Epithelial cell of alveolus of lung (primary cell): ENCODE data around the gene OR8D1. TPM values are rescaled to one million over a fixed set of nuclear protein-coding genes. Genes with fewer than 3 reads are reported as not detected.

Experiments
- total RNA-seq: library from RNA; depleted of rRNA; stranded (reverse); fragments of >200 nt; gene quantifications from 2 replicates; pipeline ENCODE4 v1.2.1, GENCODE V29; 2015

The OR8D1 gene
- total RNA-seq = under 0.01 TPM in 1 of 2 replicates, not detected in the other

GRCh38 chr11:124313849-124314248 is at the start of gene OR8D1:
OR8D1 (minus strand) TSS chr11:124313949; CDS start chr11:124310766, 3,183 bp downstream.

GRCh38 chr11:124320097-124320496 is 6.3 kb upstream of the OR8D1 start, which contains the start of gene OR8D2:
OR8D2 (minus strand) TSS chr11:124320197; CDS start chr11:124320197, 0 bp downstream.

GRCh38 chr11:124256076-124256475 is 57.7 kb downstream of the OR8D1 start, which contains the start of gene OR8G5:
OR8G5 (plus strand) TSS chr11:124256376; CDS start chr11:124264932, 8,556 bp downstream.

Other genes with a start within 250 kb of the OR8D1 start
- gene VWA5A, start 198.5 kb downstream of the OR8D1 start, total RNA-seq = 65.7 and 134 TPM in 2 replicates
- not detected in 2 replicates for gene OR10D3, start 130.6 kb downstream of the OR8D1 start, total RNA-seq
- gene OR8G1, start 72.9 kb downstream of the OR8D1 start, total RNA-seq = not detected in 2 replicates
- not detected in 2 replicates for gene OR8G5, start 57.6 kb downstream of the OR8D1 start, total RNA-seq
- gene OR8D2, start 6.2 kb upstream of the OR8D1 start, total RNA-seq = not detected in 2 replicates
- not detected in 2 replicates for gene OR8B2, start 70.5 kb upstream of the OR8D1 start, total RNA-seq
- gene OR8B3, start 85.1 kb upstream of the OR8D1 start, total RNA-seq = not detected in 2 replicates
- gene OR8B4, start 110.9 kb upstream of the OR8D1 start, total RNA-seq = not detected in 2 replicates
- not detected in 2 replicates for gene OR8B8, start 131.7 kb upstream of the OR8D1 start, total RNA-seq
- not detected in 2 replicates for gene OR8B12, start 229.7 kb upstream of the OR8D1 start, total RNA-seq